ENCODE measurements around the gene RNPS1.

RNPS1 gene

DNA sequence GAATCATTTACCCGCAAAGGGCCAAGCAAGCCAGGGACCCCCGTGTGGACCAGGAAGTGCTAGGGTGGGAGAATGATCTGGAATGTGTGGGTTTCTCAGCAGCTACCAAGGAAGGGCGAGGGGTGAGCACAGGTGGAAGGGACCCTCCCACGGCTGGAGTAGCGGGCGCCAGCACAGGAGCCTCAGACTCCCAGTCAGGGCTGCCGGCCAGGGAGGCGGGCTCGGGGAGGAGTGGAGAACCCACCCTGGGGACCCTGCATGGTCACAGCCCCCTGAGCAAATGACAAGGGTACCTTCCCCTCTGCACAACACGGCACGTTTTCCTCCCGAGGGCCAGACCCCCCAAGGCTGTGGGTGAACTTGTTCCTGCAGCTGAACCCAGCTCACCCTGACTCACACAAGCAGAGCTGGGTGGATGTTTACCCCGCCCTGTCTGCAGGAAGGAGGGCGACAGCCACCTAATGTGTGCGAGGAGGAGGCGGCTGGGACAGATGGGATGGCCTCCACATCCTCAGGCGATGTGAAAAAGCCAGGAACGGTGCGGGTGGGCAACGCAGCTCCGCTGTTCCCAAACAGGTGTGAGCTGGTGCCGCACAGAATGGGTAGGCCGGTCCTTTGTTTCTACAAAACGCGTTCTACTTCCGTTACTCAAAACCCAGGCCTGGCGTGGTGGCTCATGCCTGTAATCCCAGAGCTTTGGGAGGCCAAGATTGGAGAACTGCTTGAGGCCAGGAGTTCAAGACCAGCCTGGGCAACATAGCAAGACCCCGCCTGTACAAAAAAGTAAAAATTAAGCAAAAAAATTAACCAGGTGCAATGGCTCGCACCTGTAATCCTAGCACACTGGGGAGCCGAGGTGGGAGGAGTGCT lies 22.8 kb downstream of the RNPS1 start:
- TF ChIP-seq, protein P1, sequence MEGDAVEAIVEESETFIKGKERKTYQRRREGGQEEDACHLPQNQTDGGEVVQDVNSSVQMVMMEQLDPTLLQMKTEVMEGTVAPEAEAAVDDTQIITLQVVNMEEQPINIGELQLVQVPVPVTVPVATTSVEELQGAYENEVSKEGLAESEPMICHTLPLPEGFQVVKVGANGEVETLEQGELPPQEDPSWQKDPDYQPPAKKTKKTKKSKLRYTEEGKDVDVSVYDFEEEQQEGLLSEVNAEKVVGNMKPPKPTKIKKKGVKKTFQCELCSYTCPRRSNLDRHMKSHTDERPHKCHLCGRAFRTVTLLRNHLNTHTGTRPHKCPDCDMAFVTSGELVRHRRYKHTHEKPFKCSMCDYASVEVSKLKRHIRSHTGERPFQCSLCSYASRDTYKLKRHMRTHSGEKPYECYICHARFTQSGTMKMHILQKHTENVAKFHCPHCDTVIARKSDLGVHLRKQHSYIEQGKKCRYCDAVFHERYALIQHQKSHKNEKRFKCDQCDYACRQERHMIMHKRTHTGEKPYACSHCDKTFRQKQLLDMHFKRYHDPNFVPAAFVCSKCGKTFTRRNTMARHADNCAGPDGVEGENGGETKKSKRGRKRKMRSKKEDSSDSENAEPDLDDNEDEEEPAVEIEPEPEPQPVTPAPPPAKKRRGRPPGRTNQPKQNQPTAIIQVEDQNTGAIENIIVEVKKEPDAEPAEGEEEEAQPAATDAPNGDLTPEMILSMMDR (IDR thresholded peaks at IDR 0.05) = no peak
- Histone ChIP-seq H3K79me2 (no peaks in the 10 kb centered on the region), H3K27ac (no peak overlapping the region), H3K27me3 (ENCODE audit: control insufficient read depth, insufficient read depth, low read length) (no peaks in the 10 kb centered on the region), H3K36me3 (ENCODE audit: control insufficient read depth, insufficient read depth, low read length) (no peaks in the 10 kb centered on the region), H3K4me1 (no peaks in the 10 kb centered on the region), H3K9me3 (ENCODE audit: control insufficient read depth, low read length) (no peaks in the 10 kb centered on the region), H2AFZ (no peak overlapping the region), H3K4me3 (ENCODE audit: low read depth, low read length) (no peak overlapping the region), H3K4me2 (ENCODE audit: low read length) (no peak overlapping the region), H3K9ac (no peak overlapping the region)

DNA sequence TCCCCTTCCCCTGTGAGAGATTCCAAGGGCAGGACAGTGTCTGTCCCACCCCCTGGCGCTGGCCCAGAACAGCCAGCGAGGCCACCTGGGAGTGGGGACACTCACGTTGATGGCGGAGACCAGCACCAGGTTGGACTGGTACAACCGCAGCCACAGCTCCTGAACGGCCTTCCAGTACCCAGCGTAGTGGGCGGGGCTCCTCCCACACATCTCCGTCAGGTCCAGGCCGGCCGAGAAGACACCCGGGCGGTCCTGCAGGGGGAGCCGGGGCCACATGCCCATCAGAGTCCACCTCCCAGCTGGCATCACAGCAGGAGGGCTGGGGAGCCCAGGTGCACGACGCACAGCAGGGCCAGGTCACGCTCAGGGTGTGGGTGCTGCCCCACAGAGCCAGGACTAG lies 23.6 kb downstream of the RNPS1 start:
- H3K4me3 ChIP-seq (ENCODE audit: low read depth, low read length) = no peak overlapping the region
- no peak overlapping the region for H3K27ac ChIP-seq
- no peaks in the 10 kb centered on the region for H3K79me2 ChIP-seq
- H3K9ac ChIP-seq = no peak overlapping the region
- TF ChIP-seq, protein P1 (IDR thresholded peaks at IDR 0.05) = no peak
- no peaks in the 10 kb centered on the region for H3K4me1 ChIP-seq
- H3K27me3 ChIP-seq (ENCODE audit: control insufficient read depth, insufficient read depth, low read length) = no peaks in the 10 kb centered on the region
- no peak overlapping the region for H3K4me2 ChIP-seq (ENCODE audit: low read length)
- H2AFZ ChIP-seq = no peak overlapping the region
- no peaks in the 10 kb centered on the region for H3K9me3 ChIP-seq (ENCODE audit: control insufficient read depth, low read length)
- no peaks in the 10 kb centered on the region for H3K36me3 ChIP-seq (ENCODE audit: control insufficient read depth, insufficient read depth, low read length)

DNA sequence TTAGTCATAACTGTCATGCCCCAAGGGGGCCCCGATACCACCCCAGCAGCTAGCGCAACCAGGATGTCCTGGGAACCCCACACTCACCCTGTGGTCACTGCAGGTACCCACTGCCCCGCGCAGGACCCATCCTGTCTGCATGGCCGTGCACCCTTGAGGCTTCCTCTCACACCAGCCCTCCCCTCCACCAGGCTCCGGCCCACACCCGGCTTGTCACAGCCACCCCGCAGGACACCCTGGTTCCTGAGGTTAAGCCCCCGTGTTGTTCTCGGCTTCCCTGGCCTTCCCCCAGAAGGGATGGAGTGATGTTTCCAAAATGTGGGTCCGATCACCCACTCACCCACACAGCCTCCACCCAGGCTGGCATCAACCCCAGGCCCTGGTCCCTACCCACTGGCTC lies 24.1 kb downstream of the RNPS1 start:
- no peaks in the 10 kb centered on the region for H3K36me3 ChIP-seq (ENCODE audit: control insufficient read depth, insufficient read depth, low read length)
- no peak overlapping the region for H3K27ac ChIP-seq

DNA sequence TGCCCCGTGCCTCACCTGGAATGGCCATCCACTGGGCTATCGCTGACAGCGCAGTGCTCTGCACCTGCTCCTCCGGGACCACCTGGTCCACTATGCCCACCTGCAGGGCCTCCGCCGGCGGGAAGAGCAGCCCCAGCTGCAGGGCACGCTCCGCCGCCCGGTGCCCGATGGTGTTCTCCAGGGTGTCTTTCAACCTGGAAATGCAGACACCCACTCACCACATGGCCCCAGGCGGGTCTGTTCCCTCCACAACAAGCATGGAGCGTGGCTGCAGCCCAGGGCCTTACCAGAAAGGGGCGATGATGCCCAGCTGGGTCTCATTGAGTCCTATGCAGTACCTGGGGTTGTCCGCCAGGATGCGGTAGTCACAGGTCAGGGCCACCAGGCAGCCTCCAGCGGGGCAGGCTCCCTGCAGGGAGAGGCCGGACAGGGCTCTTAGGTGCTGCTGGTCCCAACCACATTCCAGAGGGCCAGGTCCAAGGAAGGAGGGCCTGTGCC lies 24.8 kb downstream of the RNPS1 start:
- no peak overlapping the region for H3K27ac ChIP-seq
- no peak overlapping the region for H3K4me2 ChIP-seq (ENCODE audit: low read length)
- H2AFZ ChIP-seq = no peak overlapping the region
- H3K36me3 ChIP-seq (ENCODE audit: control insufficient read depth, insufficient read depth, low read length) = no peaks in the 10 kb centered on the region
- no peak overlapping the region for H3K4me3 ChIP-seq (ENCODE audit: low read depth, low read length)
- no peak overlapping the region for H3K9ac ChIP-seq
- H3K27me3 ChIP-seq (ENCODE audit: control insufficient read depth, insufficient read depth, low read length) = no peaks in the 10 kb centered on the region
- H3K9me3 ChIP-seq (ENCODE audit: control insufficient read depth, low read length) = no peaks in the 10 kb centered on the region
- no peaks in the 10 kb centered on the region for H3K79me2 ChIP-seq
- no peaks in the 10 kb centered on the region for H3K4me1 ChIP-seq
- TF ChIP-seq, protein P1 (IDR thresholded peaks at IDR 0.05) = no peak

More for the DNA sequence above, 24.1 kb downstream of the RNPS1 start:
- Histone ChIP-seq H3K4me1 (no peaks in the 10 kb centered on the region), H3K4me3 (ENCODE audit: low read depth, low read length) (no peak overlapping the region), H3K9ac (no peak overlapping the region), H3K27me3 (ENCODE audit: control insufficient read depth, insufficient read depth, low read length) (no peaks in the 10 kb centered on the region), H2AFZ (no peak overlapping the region), H3K9me3 (ENCODE audit: control insufficient read depth, low read length) (no peaks in the 10 kb centered on the region), H3K4me2 (ENCODE audit: low read length) (no peak overlapping the region), H3K79me2 (no peaks in the 10 kb centered on the region)
- TF ChIP-seq, protein P1 (IDR thresholded peaks at IDR 0.05) = no peak
